LNCAP (cell line): ENCODE results near the gene FRMPD1.

ENCODE experiments used
- CTCF ChIP-seq: fragments of 450-650 bp; IDR thresholded peaks from 2 replicates; pipeline ENCODE4 v1.5.1; 2017; ENCODE audit warnings: mild to moderate bottlenecking

Gene FRMPD1

GRCh38 chr9:37617161-37617560, 33.6 kb upstream of the FRMPD1 start:
- no peak for TF ChIP-seq CTCF

- no peak for TF ChIP-seq CTCF
These were observed 32.9 kb upstream of the FRMPD1 start for GRCh38 chr9:37617832-37618231.

GRCh38 chr9:37618817-37619216, 31.9 kb upstream of the FRMPD1 start:
- no peak for TF ChIP-seq CTCF

GRCh38 chr9:37619806-37620205, 30.9 kb upstream of the FRMPD1 start:
- TF ChIP-seq CTCF: no peak

GRCh38 chr9:37620396-37620795, 30.4 kb upstream of the FRMPD1 start:
- no peak for TF ChIP-seq CTCF

GRCh38 chr9:37621273-37622121, 29.3 kb upstream of the FRMPD1 start:
- no peak for TF ChIP-seq CTCF

- TF ChIP-seq CTCF: no peak
These were observed 28.3 kb upstream of the FRMPD1 start for GRCh38 chr9:37622462-37622861.
